ENCODE measurements around the gene NIPAL3.
A peak's percentile ranks its signal among the peaks of the same experiment; 100 is the strongest.

The NIPAL3 gene

GRCh38 chr1:24415334-24415909 is at the start of gene NIPAL3:
Gene NIPAL3, plus strand, starts transcription at chr1:24415802. Its CDS starts 3,746 bp downstream, at chr1:24419548.
- peak; percentile 99 for DNase-seq

- DNase-seq = no peak
These were observed 48.9 kb upstream of the NIPAL3 start for GRCh38 chr1:24366707-24367106.

- DNase-seq = no peak
These were observed 46.4 kb upstream of the NIPAL3 start for GRCh38 chr1:24369199-24369598.

- DNase-seq = no peak
These were observed 45.8 kb upstream of the NIPAL3 start for GRCh38 chr1:24369801-24370200.

- no peak for DNase-seq
These were observed 42.6 kb upstream of the NIPAL3 start for GRCh38 chr1:24373044-24373443.

GRCh38 chr1:24373710-24374109 is 41.9 kb upstream of the NIPAL3 start:
- DNase-seq = no peak

- no peak for DNase-seq
These were observed 40.5 kb upstream of the NIPAL3 start for GRCh38 chr1:24374891-24375786.

GRCh38 chr1:24379733-24380315 is 35.8 kb upstream of the NIPAL3 start:
- no peak for DNase-seq

- DNase-seq = no peak
These were observed 35.1 kb upstream of the NIPAL3 start for GRCh38 chr1:24380508-24380907.

- DNase-seq = no peak
These were observed 34.3 kb upstream of the NIPAL3 start for GRCh38 chr1:24381256-24381655.

GRCh38 chr1:24382165-24382577 is 33.4 kb upstream of the NIPAL3 start:
- DNase-seq = no peak

GRCh38 chr1:24383381-24383940 is 32.1 kb upstream of the NIPAL3 start:
- DNase-seq = no peak

GRCh38 chr1:24384251-24385090 is 31.1 kb upstream of the NIPAL3 start:
- no peak for DNase-seq

- peak; percentile 54 for DNase-seq
These were observed 30.3 kb upstream of the NIPAL3 start for GRCh38 chr1:24385160-24385940.

- no peak for DNase-seq
These were observed 29.4 kb upstream of the NIPAL3 start for GRCh38 chr1:24386241-24386640.

GRCh38 chr1:24386931-24387330 is 28.7 kb upstream of the NIPAL3 start:
- DNase-seq = no peak

- no peak for DNase-seq
These were observed 27.9 kb upstream of the NIPAL3 start for GRCh38 chr1:24387636-24388175.

GRCh38 chr1:24388331-24388885 is 27.2 kb upstream of the NIPAL3 start:
- no peak for DNase-seq

- no peak for DNase-seq
These were observed 26.3 kb upstream of the NIPAL3 start for GRCh38 chr1:24389231-24389678.

- peak; percentile 87 for DNase-seq
These were observed 24.4 kb upstream of the NIPAL3 start for GRCh38 chr1:24390924-24391782.

Data from hematopoietic multipotent progenitor cell treated with erythropoietin and hydrocortisone succinate and interleukin-3 and kit ligand, for 6 days (in vitro differentiated cells).